AG09309 (cell line): ENCODE measurements around the gene RGS9.

Experiments
- DNase-seq: peaks from one replicate; pipeline ENCODE4 v3.0.0-alpha.2; 2010; ENCODE audit warnings: low read depth
- H3K4me3 ChIP-seq: 2 replicates; pipeline ENCODE4 v1.5.1; 2011; ENCODE audit warnings: mild to moderate bottlenecking, low read depth, low read length, moderate library complexity; ENCODE audit not compliant: control insufficient read depth
- CTCF ChIP-seq: IDR thresholded peaks from 2 replicates; pipeline ENCODE4 v1.5.1; 2011; ENCODE audit warnings: mild to moderate bottlenecking, low read depth, low read length, inconsistent platforms; ENCODE audit not compliant: insufficient read depth, control insufficient read depth; ENCODE audit errors: missing control alignments

Gene RGS9

GRCh38 chr17:65121916-65122806 lies 15.0 kb upstream of the RGS9 start:
- no peak for TF ChIP-seq CTCF
- no peak for DNase-seq
- peak overlapping the region; percentile 53; the same call in 1 of the 2 replicates for H3K4me3 ChIP-seq

DNA sequence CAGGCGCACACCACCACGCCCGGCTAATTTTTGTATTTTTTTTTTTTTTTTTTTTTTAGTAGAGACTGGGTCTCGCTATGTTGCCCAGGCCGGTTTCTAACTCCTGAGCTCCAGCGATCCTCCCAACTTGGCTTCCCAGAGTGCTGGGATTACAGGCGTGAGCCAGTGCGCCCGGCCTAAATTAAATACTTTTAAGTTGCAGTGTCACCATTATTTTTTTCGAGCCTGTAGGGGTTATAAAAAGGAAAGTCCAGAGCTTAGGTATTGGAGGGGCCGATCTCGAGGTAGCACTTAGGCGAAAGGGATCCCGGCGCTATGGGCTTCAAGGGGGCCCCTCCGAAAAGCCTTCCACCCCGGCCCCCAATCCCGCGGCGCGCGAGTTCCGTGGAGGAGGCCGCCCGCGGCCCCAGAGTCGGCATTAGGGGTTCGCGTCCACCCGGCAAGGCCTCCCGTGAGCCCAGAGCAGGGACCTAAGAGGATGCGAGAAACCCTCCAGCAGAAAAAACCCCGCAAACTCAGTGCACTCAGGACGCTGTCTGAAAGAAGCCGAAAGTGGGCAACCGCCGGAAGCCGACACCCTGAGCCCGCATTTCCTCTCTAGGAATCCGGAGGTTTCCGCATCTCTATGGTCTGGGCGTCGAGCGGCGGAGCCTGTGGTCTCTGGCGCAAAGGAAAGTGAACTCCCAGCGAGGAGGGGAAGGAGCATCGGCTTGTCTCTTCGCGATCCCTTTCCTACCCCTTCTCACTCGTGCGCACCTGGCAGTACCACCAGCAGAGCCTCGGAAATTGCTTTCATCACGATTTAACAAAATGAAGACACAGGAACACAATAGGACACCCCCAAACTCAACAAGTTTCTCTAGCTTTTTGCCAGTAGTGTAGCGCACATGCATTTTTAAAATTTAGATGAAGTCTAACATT lies 14.1 kb upstream of the RGS9 start:
- peak overlapping the region; percentile 53 for H3K4me3 ChIP-seq
- TF ChIP-seq CTCF: no peak
- DNase-seq: peak; percentile 55

GRCh38 chr17:65123757-65124675 lies 13.2 kb upstream of the RGS9 start:
- H3K4me3 ChIP-seq: no peak overlapping the region
- no peak for DNase-seq
- TF ChIP-seq CTCF: no peak

GRCh38 chr17:65130832-65131231 lies 6.3 kb upstream of the RGS9 start:
- TF ChIP-seq CTCF: no peak
- no peak overlapping the region for H3K4me3 ChIP-seq
- DNase-seq: no peak

GRCh38 chr17:65131240-65131639 lies 5.9 kb upstream of the RGS9 start:
- TF ChIP-seq CTCF: no peak
- no peak overlapping the region for H3K4me3 ChIP-seq
- no peak for DNase-seq

- H3K4me3 ChIP-seq: no peak overlapping the region
- peak; percentile 87 for DNase-seq
- TF ChIP-seq CTCF: no peak
Measured at GRCh38 chr17:65131946-65132345, 5.2 kb upstream of the RGS9 start.
